ENCODE data around the gene SH3RF3.

- no peak for TF ChIP-seq TAF1 (IDR thresholded peaks at IDR 0.05; ENCODE audit: borderline replicate concordance, low read depth, low read length)
- TF ChIP-seq, protein P1, sequence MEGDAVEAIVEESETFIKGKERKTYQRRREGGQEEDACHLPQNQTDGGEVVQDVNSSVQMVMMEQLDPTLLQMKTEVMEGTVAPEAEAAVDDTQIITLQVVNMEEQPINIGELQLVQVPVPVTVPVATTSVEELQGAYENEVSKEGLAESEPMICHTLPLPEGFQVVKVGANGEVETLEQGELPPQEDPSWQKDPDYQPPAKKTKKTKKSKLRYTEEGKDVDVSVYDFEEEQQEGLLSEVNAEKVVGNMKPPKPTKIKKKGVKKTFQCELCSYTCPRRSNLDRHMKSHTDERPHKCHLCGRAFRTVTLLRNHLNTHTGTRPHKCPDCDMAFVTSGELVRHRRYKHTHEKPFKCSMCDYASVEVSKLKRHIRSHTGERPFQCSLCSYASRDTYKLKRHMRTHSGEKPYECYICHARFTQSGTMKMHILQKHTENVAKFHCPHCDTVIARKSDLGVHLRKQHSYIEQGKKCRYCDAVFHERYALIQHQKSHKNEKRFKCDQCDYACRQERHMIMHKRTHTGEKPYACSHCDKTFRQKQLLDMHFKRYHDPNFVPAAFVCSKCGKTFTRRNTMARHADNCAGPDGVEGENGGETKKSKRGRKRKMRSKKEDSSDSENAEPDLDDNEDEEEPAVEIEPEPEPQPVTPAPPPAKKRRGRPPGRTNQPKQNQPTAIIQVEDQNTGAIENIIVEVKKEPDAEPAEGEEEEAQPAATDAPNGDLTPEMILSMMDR (IDR thresholded peaks at IDR 0.05) = no peak
- TF ChIP-seq POLR2AphosphoS5 (IDR thresholded peaks at IDR 0.05; ENCODE audit: low read depth, low read length) = no peak
- TF ChIP-seq GABPA (IDR thresholded peaks at IDR 0.05; ENCODE audit: low read depth) = no peak
- no peak for TF ChIP-seq TCF12 (IDR thresholded peaks at IDR 0.05)
- no peak for TF ChIP-seq RFX5 (IDR thresholded peaks at IDR 0.05; ENCODE audit: low read length)
- TF ChIP-seq MXI1 (IDR thresholded peaks at IDR 0.05; ENCODE audit: low read depth, low read length) = no peak
- TF ChIP-seq EP300 (IDR thresholded peaks at IDR 0.05; ENCODE audit: borderline replicate concordance in 1 of 2, low read depth in 1 of 2, low read length in 1 of 2) = no peak
- no peak for TF ChIP-seq MEF2A (IDR thresholded peaks at IDR 0.05; ENCODE audit: borderline replicate concordance, low read depth)
- no peak for TF ChIP-seq EZH2phosphoT487 (IDR thresholded peaks at IDR 0.05; ENCODE audit: borderline replicate concordance, low read depth)
- no peak for TF ChIP-seq JUND (IDR thresholded peaks at IDR 0.05)
- no peak for TF ChIP-seq YY1 (IDR thresholded peaks at IDR 0.05; ENCODE audit: low read depth)
- TF ChIP-seq RAD21 (IDR thresholded peaks at IDR 0.05; ENCODE audit: low read length) = no peak
- no peak for TF ChIP-seq IRF3 (IDR thresholded peaks at IDR 0.05; ENCODE audit: low read depth, low read length)
These were observed 264.6 kb downstream of the SH3RF3 start for GRCh38 chr2:109393662-109393972.

Measured in SK-N-SH (cell line).